ENCODE results near the gene CARD11. TPM values are rescaled to one million over a fixed set of nuclear protein-coding genes. Genes with fewer than 3 reads are reported as not detected.

CARD11 gene
- total RNA-seq, 1 donor from 2014 or later: 0.37 TPM

DNA sequence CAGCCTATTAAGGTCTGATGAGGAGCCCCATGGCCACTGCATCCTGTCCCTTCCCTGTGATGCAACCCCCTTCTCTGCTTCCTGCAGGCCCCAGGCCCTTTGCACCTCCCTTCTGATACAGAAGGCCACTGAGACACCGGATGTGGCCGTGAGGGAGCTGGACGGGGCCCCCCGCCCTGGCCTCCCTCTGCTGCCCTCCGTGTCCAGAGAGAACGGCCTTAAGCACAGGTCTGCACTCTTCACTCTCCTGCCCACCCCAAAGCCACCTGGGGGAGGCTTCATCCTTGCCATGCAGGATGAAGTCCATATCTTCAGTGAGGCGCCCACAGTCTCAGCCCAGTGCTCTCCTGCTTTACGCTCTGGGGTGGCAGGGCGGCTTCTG, 112.6 kb downstream of the CARD11 start:
- TF ChIP-seq, protein P1, sequence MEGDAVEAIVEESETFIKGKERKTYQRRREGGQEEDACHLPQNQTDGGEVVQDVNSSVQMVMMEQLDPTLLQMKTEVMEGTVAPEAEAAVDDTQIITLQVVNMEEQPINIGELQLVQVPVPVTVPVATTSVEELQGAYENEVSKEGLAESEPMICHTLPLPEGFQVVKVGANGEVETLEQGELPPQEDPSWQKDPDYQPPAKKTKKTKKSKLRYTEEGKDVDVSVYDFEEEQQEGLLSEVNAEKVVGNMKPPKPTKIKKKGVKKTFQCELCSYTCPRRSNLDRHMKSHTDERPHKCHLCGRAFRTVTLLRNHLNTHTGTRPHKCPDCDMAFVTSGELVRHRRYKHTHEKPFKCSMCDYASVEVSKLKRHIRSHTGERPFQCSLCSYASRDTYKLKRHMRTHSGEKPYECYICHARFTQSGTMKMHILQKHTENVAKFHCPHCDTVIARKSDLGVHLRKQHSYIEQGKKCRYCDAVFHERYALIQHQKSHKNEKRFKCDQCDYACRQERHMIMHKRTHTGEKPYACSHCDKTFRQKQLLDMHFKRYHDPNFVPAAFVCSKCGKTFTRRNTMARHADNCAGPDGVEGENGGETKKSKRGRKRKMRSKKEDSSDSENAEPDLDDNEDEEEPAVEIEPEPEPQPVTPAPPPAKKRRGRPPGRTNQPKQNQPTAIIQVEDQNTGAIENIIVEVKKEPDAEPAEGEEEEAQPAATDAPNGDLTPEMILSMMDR (conservative IDR thresholded peaks at IDR 0.05): no peak
- Mint-ChIP-seq H3K4me1 (no peaks in the 10 kb centered on the region), H3K27ac (ENCODE audit: unreplicated experiment) (no peak overlapping the region), H3K27me3 (ENCODE audit: low read depth) (no peaks in the 10 kb centered on the region), H3K9me3 (no peaks in the 10 kb centered on the region), H3K4me3 (no peak overlapping the region), H3K36me3 (ENCODE audit: low read depth) (no peaks in the 10 kb centered on the region)
- DNase-seq (ENCODE audit: low read depth, low spot score): no peak

DNA sequence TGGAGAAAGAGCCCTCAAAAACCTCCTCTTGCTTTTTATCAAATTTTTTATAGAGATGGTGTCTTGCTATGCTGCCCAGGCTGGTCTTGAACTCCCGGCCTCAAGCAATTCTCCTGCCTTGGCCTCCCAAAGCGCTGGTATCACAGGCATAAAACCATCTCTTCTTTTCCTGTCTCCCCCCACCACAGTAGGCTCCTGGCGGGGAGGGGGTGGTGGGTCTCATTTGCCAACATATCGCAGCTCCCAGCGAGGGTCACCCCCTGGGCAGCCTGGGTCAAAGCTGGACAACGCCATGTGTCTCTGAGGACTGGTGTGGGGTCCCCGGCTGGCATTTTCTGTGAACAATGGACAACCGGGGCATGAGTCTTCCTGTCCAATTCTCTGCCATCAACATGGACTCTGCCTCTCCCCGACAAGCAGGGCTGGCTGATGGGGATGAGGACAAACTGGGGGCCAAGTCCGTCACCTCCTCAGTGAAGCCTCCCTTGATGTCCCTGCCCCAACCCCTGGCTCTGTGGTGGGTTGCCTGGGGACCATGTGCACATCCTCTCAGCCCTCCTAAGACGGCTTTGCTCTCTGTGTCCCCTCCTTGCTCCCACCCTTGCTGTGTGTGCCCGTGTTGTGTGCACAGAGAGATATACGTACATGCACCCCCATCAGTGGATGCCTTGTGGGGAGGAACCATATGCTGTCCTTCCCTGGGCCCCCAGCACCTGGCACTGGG, 113.2 kb downstream of the CARD11 start:
- Mint-ChIP-seq H3K36me3 (ENCODE audit: low read depth) (no peaks in the 10 kb centered on the region), H3K27me3 (ENCODE audit: low read depth) (no peaks in the 10 kb centered on the region), H3K4me1 (no peaks in the 10 kb centered on the region), H3K4me3 (no peak overlapping the region), H3K9me3 (no peaks in the 10 kb centered on the region), H3K27ac (ENCODE audit: unreplicated experiment) (no peak overlapping the region)
- no peak for DNase-seq (ENCODE audit: low read depth, low spot score)
- TF ChIP-seq, protein P1 (conservative IDR thresholded peaks at IDR 0.05): no peak

DNA sequence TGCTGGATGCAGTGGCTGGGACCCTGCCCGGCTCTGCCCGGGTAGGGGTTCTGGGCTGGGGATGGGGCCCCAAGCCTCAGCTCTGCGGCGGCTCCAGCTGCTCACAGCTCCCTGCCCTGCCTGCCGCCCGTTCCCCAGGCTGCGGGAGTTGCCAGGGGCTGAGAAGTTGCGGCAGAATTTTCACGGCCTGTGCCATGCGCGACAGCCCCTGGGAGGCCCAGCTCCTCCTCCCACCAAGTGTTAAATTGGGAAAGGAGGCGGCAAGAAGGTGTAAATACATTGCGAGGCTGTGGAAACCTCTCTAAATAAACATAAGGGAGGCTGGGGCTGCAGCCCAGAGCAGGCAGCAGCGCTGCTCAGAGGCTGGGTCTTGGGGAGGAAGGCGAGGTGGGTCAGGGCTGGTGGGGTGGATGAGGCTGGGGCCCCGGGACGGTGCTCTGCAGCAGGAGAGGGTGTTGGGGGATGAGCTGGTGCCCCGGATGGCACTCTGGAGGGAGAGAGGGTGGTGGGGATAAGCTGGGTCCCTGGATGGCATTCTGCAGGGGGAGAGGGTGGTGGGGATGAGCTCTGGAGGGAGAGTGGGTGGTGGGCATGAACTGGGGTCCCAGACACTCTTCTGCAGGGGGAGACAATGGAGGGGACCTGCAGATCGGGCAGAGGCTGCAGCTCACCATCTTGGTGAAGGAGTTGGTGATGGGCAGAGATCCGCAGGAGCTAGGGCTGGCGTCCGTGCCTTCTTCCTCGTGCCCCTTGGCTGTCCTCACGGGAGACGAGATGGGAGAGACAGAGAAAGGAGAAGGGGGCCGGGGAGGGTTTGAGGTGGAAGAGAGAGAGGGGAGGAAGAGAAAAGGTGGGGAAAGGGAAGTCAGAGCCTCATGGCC, 114.1 kb downstream of the CARD11 start:
- Mint-ChIP-seq H3K27me3 (ENCODE audit: low read depth) (no peaks in the 10 kb centered on the region), H3K9me3 (no peaks in the 10 kb centered on the region), H3K27ac (ENCODE audit: unreplicated experiment) (no peak overlapping the region), H3K4me3 (no peak overlapping the region), H3K4me1 (no peaks in the 10 kb centered on the region), H3K36me3 (ENCODE audit: low read depth) (no peaks in the 10 kb centered on the region)
- DNase-seq (ENCODE audit: low read depth, low spot score): no peak
- TF ChIP-seq, protein P1 (conservative IDR thresholded peaks at IDR 0.05): no peak

DNA sequence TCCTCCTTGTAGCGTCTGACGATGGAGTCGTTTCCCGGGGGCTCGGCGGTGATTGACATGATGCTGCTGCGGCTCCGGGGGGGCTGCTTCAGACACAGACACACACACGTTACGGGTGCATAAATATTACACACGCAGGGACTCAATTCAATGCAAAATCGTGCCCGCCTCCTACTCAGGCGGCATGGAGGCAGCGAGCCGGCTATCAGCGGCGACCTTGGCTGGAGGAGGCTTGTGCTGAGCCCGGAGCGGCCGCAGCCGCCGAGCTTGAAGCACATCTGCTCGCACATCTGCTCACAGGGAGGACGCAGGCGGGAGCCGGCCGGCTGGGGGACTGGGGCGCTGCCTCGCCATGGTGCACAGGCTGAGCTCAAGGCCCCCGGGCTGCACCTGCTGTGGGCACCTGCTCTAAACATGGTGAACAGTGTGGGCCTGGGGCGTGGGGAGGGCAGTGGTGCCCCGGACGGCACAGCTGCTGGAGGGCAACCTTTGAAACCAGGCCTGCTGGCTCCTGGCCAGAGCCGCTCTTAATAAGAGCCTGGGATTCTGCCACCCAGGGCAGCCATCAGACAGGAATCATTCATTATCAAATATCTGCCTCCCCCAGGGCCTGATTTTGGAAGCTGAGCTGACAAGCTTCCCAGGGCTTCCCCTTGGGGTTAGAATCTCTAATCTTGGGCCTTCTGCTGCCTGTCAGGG, 114.9 kb downstream of the CARD11 start:
- Mint-ChIP-seq H3K27me3 (ENCODE audit: low read depth) (no peaks in the 10 kb centered on the region), H3K27ac (ENCODE audit: unreplicated experiment) (no peak overlapping the region), H3K4me3 (no peak overlapping the region), H3K9me3 (no peaks in the 10 kb centered on the region), H3K36me3 (ENCODE audit: low read depth) (no peaks in the 10 kb centered on the region), H3K4me1 (no peaks in the 10 kb centered on the region)
- DNase-seq (ENCODE audit: low read depth, low spot score): no peak
- TF ChIP-seq, protein P1 (conservative IDR thresholded peaks at IDR 0.05): no peak

DNA sequence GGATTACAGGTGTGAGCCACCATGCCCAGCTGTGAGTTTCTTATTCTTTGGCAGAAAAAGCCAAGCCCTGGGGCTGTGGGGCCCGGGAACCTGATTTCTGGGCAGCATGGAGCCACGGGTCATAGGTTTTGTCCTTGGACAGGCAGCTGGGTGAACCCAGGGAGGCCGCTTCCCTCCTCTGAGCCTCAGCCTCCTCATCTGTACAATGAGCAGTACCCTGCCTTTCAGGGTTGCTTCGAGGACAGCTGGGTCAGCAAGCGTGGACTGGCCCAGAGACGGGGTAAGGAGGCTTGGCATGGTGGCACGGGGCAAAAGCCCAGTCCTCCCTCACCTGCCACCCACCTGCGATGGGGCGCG, 115.4 kb downstream of the CARD11 start:
- DNase-seq (ENCODE audit: low read depth, low spot score): no peak
- no peaks in the 10 kb centered on the region for H3K36me3 Mint-ChIP-seq (ENCODE audit: low read depth)

More for the DNA sequence above, 115.4 kb downstream of the CARD11 start:
- H3K4me1 Mint-ChIP-seq: no peaks in the 10 kb centered on the region
- no peaks in the 10 kb centered on the region for H3K27me3 Mint-ChIP-seq (ENCODE audit: low read depth)
- no peak overlapping the region for H3K4me3 Mint-ChIP-seq
- TF ChIP-seq, protein P1 (conservative IDR thresholded peaks at IDR 0.05): no peak
- no peaks in the 10 kb centered on the region for H3K9me3 Mint-ChIP-seq
- H3K27ac Mint-ChIP-seq (ENCODE audit: unreplicated experiment): no peak overlapping the region

Data from neural crest cell (in vitro differentiated cells).